Left ventricle myocardium inferior (tissue), 1 donor: ENCODE results near the gene TLL1. TPM values are rescaled to one million over a fixed set of nuclear protein-coding genes. Genes with fewer than 3 reads are reported as not detected.

ENCODE experiments used
- DNase-seq: peaks from one replicate; pipeline ENCODE4 v3.0.0-alpha.2; 2020
- H3K27ac ChIP-seq: fragments of 200-600 bp; replicated peaks from 2 replicates; pipeline ENCODE4 v1.8.0; 2021
- H3K27me3 ChIP-seq: fragments of 200-600 bp; 2 replicates; pipeline ENCODE4 v1.8.0; 2021; ENCODE audit warnings: low read depth
- H3K36me3 ChIP-seq: fragments of 200-600 bp; 2 replicates; pipeline ENCODE4 v1.8.0; 2021
- H3K4me1 ChIP-seq: fragments of 200-600 bp; 2 replicates; pipeline ENCODE4 v1.8.0; 2021
- H3K4me3 ChIP-seq: fragments of 200-600 bp; 2 replicates; pipeline ENCODE4 v1.8.0; 2021; ENCODE audit warnings: mild to moderate bottlenecking, moderate library complexity
- H3K9me3 ChIP-seq: fragments of 200-600 bp; replicated peaks from 2 replicates; pipeline ENCODE4 v1.8.0; 2021
- intact Hi-C: fragments of 100-400 bp; cut with micrococcal nuclease; formaldehyde crosslinking; loops from one replicate; pipeline ENCODE4 v1.11.0; 2022
- total RNA-seq: library from RNA; stranded (reverse); fragmentation: NEBNext Ultra II Directional; extraction: Animal tissue kit (Norgen Biotek cat#: 25700); gene quantifications from one replicate; pipeline ENCODE4 v1.2.1, GENCODE V29; 2021
- TF ChIP-seq, protein P1 (sequence below): fragments of 200-600 bp; IDR thresholded peaks from 2 replicates; pipeline ENCODE4 v1.8.0; 2021; ENCODE audit warnings: antibody characterized with exemption, mild to moderate bottlenecking, borderline replicate concordance
- donor health status: DM: no; HTN: yes; CAD: no; lungs with severe emphysema.

TLL1 gene
- total RNA-seq, 1 donor from 2014 or later, result 1.0 TPM

- TF ChIP-seq, protein P1, sequence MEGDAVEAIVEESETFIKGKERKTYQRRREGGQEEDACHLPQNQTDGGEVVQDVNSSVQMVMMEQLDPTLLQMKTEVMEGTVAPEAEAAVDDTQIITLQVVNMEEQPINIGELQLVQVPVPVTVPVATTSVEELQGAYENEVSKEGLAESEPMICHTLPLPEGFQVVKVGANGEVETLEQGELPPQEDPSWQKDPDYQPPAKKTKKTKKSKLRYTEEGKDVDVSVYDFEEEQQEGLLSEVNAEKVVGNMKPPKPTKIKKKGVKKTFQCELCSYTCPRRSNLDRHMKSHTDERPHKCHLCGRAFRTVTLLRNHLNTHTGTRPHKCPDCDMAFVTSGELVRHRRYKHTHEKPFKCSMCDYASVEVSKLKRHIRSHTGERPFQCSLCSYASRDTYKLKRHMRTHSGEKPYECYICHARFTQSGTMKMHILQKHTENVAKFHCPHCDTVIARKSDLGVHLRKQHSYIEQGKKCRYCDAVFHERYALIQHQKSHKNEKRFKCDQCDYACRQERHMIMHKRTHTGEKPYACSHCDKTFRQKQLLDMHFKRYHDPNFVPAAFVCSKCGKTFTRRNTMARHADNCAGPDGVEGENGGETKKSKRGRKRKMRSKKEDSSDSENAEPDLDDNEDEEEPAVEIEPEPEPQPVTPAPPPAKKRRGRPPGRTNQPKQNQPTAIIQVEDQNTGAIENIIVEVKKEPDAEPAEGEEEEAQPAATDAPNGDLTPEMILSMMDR, result no peak
- intact Hi-C loops, result no loop called here
- H3K4me1 ChIP-seq, result no peaks in the 10 kb centered on the region
- no peak overlapping the region for H3K27ac ChIP-seq
- DNase-seq, result no peak
- no peak overlapping the region for H3K4me3 ChIP-seq
- H3K36me3 ChIP-seq, result no peaks in the 10 kb centered on the region
- H3K9me3 ChIP-seq, result peaks cover 22% of the 10 kb centered on the region
- no peaks in the 10 kb centered on the region for H3K27me3 ChIP-seq
Observed at GRCh38 chr4:165970703-165971420, 97.8 kb downstream of the TLL1 start.

- Histone ChIP-seq H3K4me3 (no peak overlapping the region), H3K36me3 (no peaks in the 10 kb centered on the region), H3K27me3 (no peaks in the 10 kb centered on the region), H3K9me3 (peaks cover 16% of the 10 kb centered on the region), H3K4me1 (no peaks in the 10 kb centered on the region), H3K27ac (no peak overlapping the region)
- intact Hi-C loops, result no loop called here
- TF ChIP-seq, protein P1, result no peak
- DNase-seq, result no peak
Observed at GRCh38 chr4:165971446-165971845, 98.4 kb downstream of the TLL1 start.

- intact Hi-C loops, result no loop called here
- no peaks in the 10 kb centered on the region for H3K4me1 ChIP-seq
- no peaks in the 10 kb centered on the region for H3K27me3 ChIP-seq
- TF ChIP-seq, protein P1, result no peak
- H3K36me3 ChIP-seq, result no peaks in the 10 kb centered on the region
- H3K9me3 ChIP-seq, result peaks cover 11% of the 10 kb centered on the region
- DNase-seq, result no peak
- no peak overlapping the region for H3K4me3 ChIP-seq
- no peak overlapping the region for H3K27ac ChIP-seq
Observed at GRCh38 chr4:165971933-165972332, 98.9 kb downstream of the TLL1 start.

DNA sequence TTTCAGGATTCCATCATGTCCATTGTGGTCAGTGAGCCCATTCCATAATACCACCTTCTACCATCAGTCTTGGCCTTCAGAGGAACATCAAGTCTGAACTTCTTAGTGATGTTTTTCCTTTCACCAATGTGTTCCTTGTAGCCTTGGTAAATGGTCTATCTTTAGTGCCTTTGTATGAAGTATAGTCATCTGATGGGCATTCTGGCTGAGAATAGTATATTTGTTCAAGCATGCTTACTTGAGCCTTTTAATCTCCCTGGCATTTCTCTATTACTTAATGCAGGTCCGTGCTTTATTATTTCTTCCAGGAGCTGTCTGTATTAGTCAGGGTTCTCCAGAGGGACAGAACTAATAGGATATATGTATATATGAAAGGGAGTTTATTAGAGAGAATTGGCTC lies 99.7 kb downstream of the TLL1 start:
- no peak overlapping the region for H3K4me3 ChIP-seq
- no peak overlapping the region for H3K27ac ChIP-seq
- intact Hi-C loops, result no loop called here
- no peaks in the 10 kb centered on the region for H3K36me3 ChIP-seq
- DNase-seq, result no peak
- no peaks in the 10 kb centered on the region for H3K4me1 ChIP-seq
- peaks cover 3% of the 10 kb centered on the region for H3K9me3 ChIP-seq
- no peaks in the 10 kb centered on the region for H3K27me3 ChIP-seq
- TF ChIP-seq, protein P1, result no peak

GRCh38 chr4:165982934-165983333 lies 109.9 kb downstream of the TLL1 start:
- Histone ChIP-seq H3K27me3 (no peaks in the 10 kb centered on the region), H3K4me3 (no peak overlapping the region), H3K4me1 (no peaks in the 10 kb centered on the region), H3K27ac (no peak overlapping the region), H3K36me3 (no peaks in the 10 kb centered on the region), H3K9me3 (no peaks in the 10 kb centered on the region)
- TF ChIP-seq, protein P1, result no peak
- intact Hi-C loops, result no loop called here
- DNase-seq, result no peak
